ENCODE measurements around the gene FIBCD1.

The FIBCD1 gene

GRCh38 chr9:130906735-130907416, 32.2 kb downstream of the FIBCD1 start:
- no peak for DNase-seq (ENCODE audit: low spot score)

GRCh38 chr9:130905902-130906734, 32.9 kb downstream of the FIBCD1 start:
- no peak for DNase-seq (ENCODE audit: low spot score)

GRCh38 chr9:130905125-130905901, 33.7 kb downstream of the FIBCD1 start:
- DNase-seq (ENCODE audit: low spot score), result no peak

- DNase-seq (ENCODE audit: low spot score), result no peak
These were observed 34.7 kb downstream of the FIBCD1 start for GRCh38 chr9:130904070-130905044.

GRCh38 chr9:130903194-130904069, 35.6 kb downstream of the FIBCD1 start:
- DNase-seq (ENCODE audit: low spot score), result no peak

GRCh38 chr9:130902204-130903185, 36.6 kb downstream of the FIBCD1 start:
- DNase-seq (ENCODE audit: low spot score), result no peak

GRCh38 chr9:130901498-130902203, 37.4 kb downstream of the FIBCD1 start:
- DNase-seq (ENCODE audit: low spot score), result no peak

- no peak for DNase-seq (ENCODE audit: low spot score)
These were observed 38.1 kb downstream of the FIBCD1 start for GRCh38 chr9:130900701-130901497.

GRCh38 chr9:130899051-130899748, 39.8 kb downstream of the FIBCD1 start:
- no peak for DNase-seq (ENCODE audit: low spot score)

GRCh38 chr9:130898552-130898852, 40.5 kb downstream of the FIBCD1 start:
- DNase-seq (ENCODE audit: low spot score), result no peak

- no peak for DNase-seq (ENCODE audit: low spot score)
These were observed 41.0 kb downstream of the FIBCD1 start for GRCh38 chr9:130897848-130898551.

GRCh38 chr9:130897105-130897751, 41.8 kb downstream of the FIBCD1 start:
- DNase-seq (ENCODE audit: low spot score), result no peak

- no peak for DNase-seq (ENCODE audit: low spot score)
These were observed 42.6 kb downstream of the FIBCD1 start, which contains the start of gene QRFP for GRCh38 chr9:130896233-130897014. QRFP (minus strand) TSS chr9:130896812; CDS start chr9:130893838, 2,974 bp downstream.

- DNase-seq (ENCODE audit: low spot score), result no peak
These were observed 43.4 kb downstream of the FIBCD1 start for GRCh38 chr9:130895481-130896232.
